A549 treated with dexamethasone at 1 μM for 4 hours (cell line): ENCODE measurements around the gene RAB31. TPM values are rescaled to one million over a fixed set of nuclear protein-coding genes. Genes with fewer than 3 reads are reported as not detected.

Experiments used
- total RNA-seq: library from RNA; stranded (reverse); fragments of 200-300 nt; extraction: Qiagen RNA extraction; gene quantifications from 5 replicates; pipeline ENCODE4 v1.2.3, GENCODE V29; 2022

RAB31 gene, protein sequence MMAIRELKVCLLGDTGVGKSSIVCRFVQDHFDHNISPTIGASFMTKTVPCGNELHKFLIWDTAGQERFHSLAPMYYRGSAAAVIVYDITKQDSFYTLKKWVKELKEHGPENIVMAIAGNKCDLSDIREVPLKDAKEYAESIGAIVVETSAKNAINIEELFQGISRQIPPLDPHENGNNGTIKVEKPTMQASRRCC
- total RNA-seq = 18.7 to 24.9 TPM (median 22.5 TPM) in 5 replicates

DNA sequence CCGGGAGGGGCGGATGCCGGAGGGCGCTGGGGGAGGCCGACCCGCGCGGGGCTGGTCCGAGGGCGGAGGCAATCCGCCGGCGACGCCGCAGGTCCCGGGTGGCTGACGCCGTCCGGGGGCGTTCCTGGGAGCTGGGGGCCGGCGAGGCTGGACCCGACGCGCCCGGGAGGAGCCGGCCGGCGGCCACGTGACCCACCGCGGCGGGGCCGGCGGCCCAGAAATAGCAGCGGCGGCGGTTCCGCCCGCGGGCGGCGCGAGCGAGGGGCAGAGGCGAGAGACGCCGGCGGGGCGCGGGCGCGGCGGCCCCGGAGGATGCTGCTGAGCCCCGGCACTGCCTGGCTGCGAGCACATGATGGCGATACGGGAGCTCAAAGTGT lies at the start of gene RAB31:
Gene RAB31 (plus strand): TSS at position 245 of the 377 bp plus-strand sequence. CDS start 105 bp downstream, at position 350.

DNA sequence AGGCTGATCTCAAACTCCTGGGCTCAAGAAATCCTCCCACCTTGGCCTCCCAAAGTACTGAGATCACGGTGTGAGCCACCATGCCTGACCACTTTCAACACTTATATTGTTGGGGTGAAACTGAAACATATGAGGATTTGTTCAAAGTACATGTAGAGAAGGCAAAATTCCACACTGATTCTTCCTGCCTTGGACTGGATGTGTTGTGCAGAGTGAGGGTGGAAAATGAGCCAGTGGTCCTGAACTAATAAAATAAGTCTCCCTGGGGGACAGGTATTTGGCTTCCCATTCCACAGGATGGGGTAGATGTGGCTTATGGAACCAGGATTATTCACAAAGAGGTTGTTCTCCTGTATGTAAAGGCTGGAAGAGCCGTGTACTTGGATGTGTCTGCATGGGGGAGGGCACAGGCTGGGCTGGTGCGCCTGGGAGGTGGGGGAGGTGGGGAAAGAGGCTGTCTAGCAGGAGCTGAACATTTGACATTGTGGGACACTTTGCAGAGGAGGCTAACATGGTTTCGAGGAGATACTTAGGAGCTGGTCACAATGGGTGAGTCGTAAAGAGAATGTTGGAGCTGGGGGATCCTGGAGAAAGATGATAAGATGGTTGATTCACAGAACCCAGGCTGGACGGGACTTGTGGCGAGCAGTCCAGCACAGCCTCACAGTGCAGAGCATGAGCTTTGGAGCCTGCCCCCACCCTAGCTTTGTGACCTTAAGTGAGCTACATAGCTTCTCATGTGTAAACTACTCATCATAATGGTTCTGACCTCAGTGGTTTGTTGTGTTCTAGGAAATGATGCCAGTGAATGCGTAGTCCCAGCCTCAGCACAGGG lies 177.3 kb downstream of the RAB31 start, which contains the start of gene TXNDC2:
Gene TXNDC2 (plus strand): TSS at position 804 of the 835 bp plus-strand sequence. CDS start 708 bp downstream, outside the sequence.

Other genes with a start within 250 kb of the RAB31 start
- gene RALBP1, start 232.8 kb upstream of the RAB31 start, total RNA-seq = 25.1 to 33.8 TPM (median 32.8 TPM) in 5 replicates
- gene PPP4R1, start 93.7 kb upstream of the RAB31 start, total RNA-seq = 36.2 to 47.7 TPM (median 41.8 TPM) in 5 replicates
- 0.07 to 0.17 TPM (median 0.11 TPM) in 5 replicates for gene TXNDC2, start 177.7 kb downstream of the RAB31 start, total RNA-seq
- 163 to 182 TPM (median 172 TPM) in 5 replicates for gene VAPA, start 205.7 kb downstream of the RAB31 start, total RNA-seq